ENCODE data around the gene SMAGP.

GRCh38 chr12:51247523-51248206 lies 22.6 kb downstream of the SMAGP start:
- TF ChIP-seq, protein P1, sequence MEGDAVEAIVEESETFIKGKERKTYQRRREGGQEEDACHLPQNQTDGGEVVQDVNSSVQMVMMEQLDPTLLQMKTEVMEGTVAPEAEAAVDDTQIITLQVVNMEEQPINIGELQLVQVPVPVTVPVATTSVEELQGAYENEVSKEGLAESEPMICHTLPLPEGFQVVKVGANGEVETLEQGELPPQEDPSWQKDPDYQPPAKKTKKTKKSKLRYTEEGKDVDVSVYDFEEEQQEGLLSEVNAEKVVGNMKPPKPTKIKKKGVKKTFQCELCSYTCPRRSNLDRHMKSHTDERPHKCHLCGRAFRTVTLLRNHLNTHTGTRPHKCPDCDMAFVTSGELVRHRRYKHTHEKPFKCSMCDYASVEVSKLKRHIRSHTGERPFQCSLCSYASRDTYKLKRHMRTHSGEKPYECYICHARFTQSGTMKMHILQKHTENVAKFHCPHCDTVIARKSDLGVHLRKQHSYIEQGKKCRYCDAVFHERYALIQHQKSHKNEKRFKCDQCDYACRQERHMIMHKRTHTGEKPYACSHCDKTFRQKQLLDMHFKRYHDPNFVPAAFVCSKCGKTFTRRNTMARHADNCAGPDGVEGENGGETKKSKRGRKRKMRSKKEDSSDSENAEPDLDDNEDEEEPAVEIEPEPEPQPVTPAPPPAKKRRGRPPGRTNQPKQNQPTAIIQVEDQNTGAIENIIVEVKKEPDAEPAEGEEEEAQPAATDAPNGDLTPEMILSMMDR (IDR thresholded peaks at IDR 0.05) = no peak
- TF ChIP-seq POLR2A (IDR thresholded peaks at IDR 0.05) (no peak), POLR2AphosphoS5 (IDR thresholded peaks at IDR 0.05) (no peak), EP300 (IDR thresholded peaks at IDR 0.05; ENCODE audit: low read depth) (no peak)
